Endothelial cell of umbilical vein (primary cell): ENCODE data around the gene S100A1. TPM values are rescaled to one million over a fixed set of nuclear protein-coding genes. Genes with fewer than 3 reads are reported as not detected.

Source experiments
- BruUV-seq: library from RNA; stranded (reverse); fragments of 400-500 nt; replicated peaks from 2 replicates; lab custom pipeline; 2021; lab: Mats Ljungman, UMichigan
- CTCF ChIA-PET: fragments of 300-600, 350-600 bp; sonication (Branson Sonifier 250); formaldehyde crosslinking; loops from one replicate; lab custom pipeline; 2021; ENCODE audit warnings: antibody characterized with exemption, inconsistent platforms; lab: Charles Lee
- POLR2A ChIA-PET: fragments of 300-600, 350-600 bp; sonication (Branson Sonifier 250); formaldehyde crosslinking; loops from one replicate; lab custom pipeline; 2021; ENCODE audit warnings: antibody characterized with exemption, inconsistent platforms; lab: Charles Lee
- DNase-seq: peaks from one replicate; pipeline ENCODE4 v3.0.0-alpha.2; 2011; ENCODE audit warnings: low read depth, low spot score
- FAIRE-seq: peaks from 2 replicates; lab custom pipeline; 2011; peaks lifted over from hg19 to GRCh38; lab: Jason Lieb, UNC
- H2AFZ ChIP-seq: 2 replicates; pipeline ENCODE4 v1.6.0; 2012; ENCODE audit warnings: low read depth, low read length, control low read depth, inconsistent platforms
- H3K27ac ChIP-seq: 2 replicates; pipeline ENCODE4 v1.5.1; 2011; ENCODE audit warnings: low read depth, mild to moderate bottlenecking, control low read depth, low read length, moderate library complexity; ENCODE audit not compliant: insufficient read depth
- H3K27me3 ChIP-seq, 2 experiments: 2 replicates each; pipeline versions ENCODE4 v1.6.0 to v1.6.1; 2011; ENCODE audit warnings: low read length in 2 of 2, mixed read lengths in 1 of 2; ENCODE audit not compliant: control insufficient read depth in 2 of 2, insufficient read depth in 2 of 2
- H3K36me3 ChIP-seq, 2 experiments: 2 replicates in 1 of 2; 3 replicates in 1 of 2; pipeline ENCODE4 v1.5.1; 2011; ENCODE audit warnings: low read length in 2 of 2, mild to moderate bottlenecking in 1 of 2, moderate library complexity in 1 of 2; ENCODE audit not compliant: control insufficient read depth in 2 of 2, insufficient read depth in 2 of 2; ENCODE audit errors: extremely low read depth in 1 of 2
- H3K4me1 ChIP-seq: 3 replicates; pipeline ENCODE4 v1.5.1; 2011; ENCODE audit warnings: mild to moderate bottlenecking, low read length; ENCODE audit not compliant: control insufficient read depth, insufficient read depth; ENCODE audit errors: extremely low read depth
- H3K4me2 ChIP-seq: 2 replicates; pipeline ENCODE4 v1.6.1; 2011; ENCODE audit warnings: low read length, control low read depth, mixed read lengths; ENCODE audit not compliant: insufficient read depth
- H3K4me3 ChIP-seq, 3 experiments: fragments of 200-600 bp in 1 of 3; sonication (generic), shearing (Covaris generic) in 1 of 3; replicated peaks in 1 of 3; 2 replicates each; pipeline ENCODE4 v1.5.1; 2011 to 2016; ENCODE audit warnings: control low read depth in 3 of 3, low read length in 3 of 3, mild to moderate bottlenecking in 2 of 3, inconsistent platforms in 1 of 3, low read depth in 1 of 3, moderate library complexity in 1 of 3; ENCODE audit not compliant: insufficient read depth in 1 of 3
- H3K79me2 ChIP-seq: 2 replicates; pipeline ENCODE4 v1.6.0; 2012; ENCODE audit warnings: low read length, inconsistent platforms; ENCODE audit not compliant: control insufficient read depth, insufficient read depth
- H3K9ac ChIP-seq: replicated peaks from 2 replicates; pipeline ENCODE3; 2011; ENCODE audit warnings: low read length, control low read depth; ENCODE audit not compliant: insufficient read depth; ENCODE audit errors: extremely low read depth
- H3K9me1 ChIP-seq: replicated peaks from 3 replicates; pipeline ENCODE4 v1.6.0; 2011; ENCODE audit warnings: mild to moderate bottlenecking, low read length; ENCODE audit not compliant: control insufficient read depth, insufficient read depth; ENCODE audit errors: extremely low read depth
- H3K9me3 ChIP-seq: replicated peaks from 2 replicates; pipeline ENCODE4 v1.5.1; 2012; ENCODE audit warnings: low read length, inconsistent platforms; ENCODE audit not compliant: control insufficient read depth, insufficient read depth
- H4K20me1 ChIP-seq: replicated peaks from 2 replicates; pipeline ENCODE3; 2011; ENCODE audit warnings: mild to moderate bottlenecking, low read length; ENCODE audit not compliant: control insufficient read depth, insufficient read depth; ENCODE audit errors: extremely low read depth
- FOS ChIP-seq: IDR thresholded peaks from 2 replicates; pipeline ENCODE4 v1.6.1; 2011; ENCODE audit warnings: mild to moderate bottlenecking, low read length, moderate library complexity, borderline replicate concordance; ENCODE audit not compliant: insufficient read depth
- POLR2A ChIP-seq: IDR thresholded peaks from 2 replicates; pipeline ENCODE4 v1.6.1; 2012; ENCODE audit warnings: low read depth, mild to moderate bottlenecking, control low read depth, low read length
- POLR2AphosphoS5 ChIP-seq: IDR thresholded peaks from 2 replicates; pipeline ENCODE4 v1.6.1; 2012; ENCODE audit warnings: low read depth, mild to moderate bottlenecking, control low read depth, low read length, moderate library complexity; ENCODE audit not compliant: insufficient read depth
- dilution Hi-C: fragments of 300-500 bp; cut with MboI; formaldehyde crosslinking; loops from one replicate; pipeline ENCODE4 v1.15.0; 2019; ENCODE audit warnings: low sequenced_read_pairs; ENCODE audit not compliant: extremely low pct_ligation_motif_present
- intact Hi-C: fragments of 100-400 bp; cut with micrococcal nuclease; formaldehyde crosslinking; loops from one replicate; pipeline ENCODE4 v1.10.0; 2022
- polyA plus RNA-seq, 4 experiments: library from polyadenylated mRNA; depleted of rRNA in 3 of 4; stranded (reverse) in 3 of 4; unstranded in 1 of 4; fragments of >200 nt; gene quantifications; 2 replicates each; pipeline versions ENCODE4 v1.2.1 to v1.2.3, GENCODE V29; 2011 to 2012; ENCODE audit warnings: missing spikeins in 1 of 4
- total RNA-seq: library from RNA; stranded (reverse); gene quantifications from 2 replicates; pipeline ENCODE4 v1.2.3, GENCODE V29; 2021

The S100A1 gene
- total and polyA plus RNA-seq, 2 donors (not counting 3 experiments of a cell fraction or from before 2014, with no cell fraction given), result not detected

- Histone ChIP-seq H3K4me1 (no peaks in the 10 kb centered on the region), H2AFZ (no peak overlapping the region), H3K9me3 (no peaks in the 10 kb centered on the region), H3K9me1 (no peaks in the 10 kb centered on the region), H3K9ac (no peak overlapping the region), H3K27me3 (no peaks in the 10 kb centered on the region), H3K4me2 (no peak overlapping the region), H3K27ac (no peak overlapping the region), H4K20me1 (no peaks in the 10 kb centered on the region), H3K79me2 (peaks cover 2% of the 10 kb centered on the region), H3K36me3 (peaks cover 25 to 26% of the 10 kb centered on the region in 2 experiments), H3K4me3 (no peak overlapping the region)
- BruUV-seq, result no TSS peak
- ChIA-PET CTCF (interaction anchor here (0.8 to 2.3 kb wide), 4 partner anchors 13 to 75 kb away, joined by 3 to 8 read pairs (median 4); partner anchors contain the start of genes CHTOP and S100A13), POLR2A (interaction anchor here (0.6 to 1.8 kb wide), 2 partner anchors 13 to 40 kb away, joined by 3 to 9 read pairs; partner anchors contain the start of gene CHTOP)
- no peak for FAIRE-seq
- dilution Hi-C loops (no loop called here), intact Hi-C loops (no loop called here)
- peak; percentile 11 for TF ChIP-seq POLR2AphosphoS5
- TF ChIP-seq FOS, result no peak
- no peak for DNase-seq
These were observed 19.1 kb downstream of the S100A1 start for GRCh38 chr1:153647346-153647714.

- Histone ChIP-seq H3K4me1 (peaks cover 7% of the 10 kb centered on the region), H3K27me3 (no peaks in the 10 kb centered on the region), H3K4me3 (no peak overlapping the region), H3K9me1 (no peaks in the 10 kb centered on the region), H3K4me2 (no peak overlapping the region), H3K9ac (no peak overlapping the region), H3K79me2 (peaks cover 2% of the 10 kb centered on the region), H3K36me3 (peaks cover 17 to 24% of the 10 kb centered on the region in 2 experiments), H3K9me3 (no peaks in the 10 kb centered on the region), H4K20me1 (no peaks in the 10 kb centered on the region), H3K27ac (no peak overlapping the region), H2AFZ (no peak overlapping the region)
- POLR2A ChIA-PET, result interaction anchor here (0.6 to 1.8 kb wide), 4 partner anchors 10 to 41 kb away, joined by 3 to 9 read pairs (median 4); partner anchors contain the start of gene CHTOP
- dilution Hi-C loops, result no loop called here
- DNase-seq (no peak), FAIRE-seq (no peak)
- CTCF ChIA-PET, result interaction anchor here (0.8 to 2.3 kb wide), 6 partner anchors 13 to 138 kb away, joined by 3 to 8 read pairs (median 3); partner anchors contain the start of genes CHTOP and S100A13
- intact Hi-C loops, result no loop called here
- TF ChIP-seq POLR2A (peak; percentile 33), POLR2AphosphoS5 (peak; percentile 12), FOS (no peak)
- BruUV-seq, result no TSS peak
These were observed 19.9 kb downstream of the S100A1 start for GRCh38 chr1:153648000-153648643.
